ENCODE data around the gene CISD3. TPM values are rescaled to one million over a fixed set of nuclear protein-coding genes. Genes with fewer than 3 reads are reported as not detected.
A peak's percentile ranks its signal among the peaks of the same experiment; 100 is the strongest.

The CISD3 gene
- total and polyA plus RNA-seq, 2 of the 8 experiments (the other 6 are each of a cell fraction or from before 2014, with no cell fraction given): 9.4 to 11.1 TPM

- Histone ChIP-seq H2AK5ac (ENCODE audit: low read depth, low read length) (peak overlapping the region; percentile 18; the same call in 1 of the 2 replicates), H3K14ac (ENCODE audit: insufficient read length) (no peak overlapping the region)
- CTCF ChIA-PET (ENCODE audit: partially characterized antibody): interaction anchor here (0.6 to 1.7 kb wide), 7 partner anchors 17 to 117 kb away, joined by 3 to 8 read pairs (median 3); no protein-coding TSS in a partner anchor
- TF ChIP-seq NANOG (IDR thresholded peaks at IDR 0.05; ENCODE audit: insufficient read depth, low read depth, low read length, poor library complexity, severe bottlenecking) (no peak), TEAD4 (IDR thresholded peaks at IDR 0.05; ENCODE audit: low read depth, low read length) (peak; percentile 83), TAF1 (IDR thresholded peaks at IDR 0.05; ENCODE audit: low read depth, low read length) (peak; percentile 19; the same call in 1 of the 2 replicates), SIN3A (conservative IDR thresholded peaks at IDR 0.05 in 1 of 2, IDR thresholded peaks at IDR 0.05 in 1 of 2; ENCODE audit: low read depth in 1 of 2, low read length in 2 of 2) (peak in 1 of 2 experiments; percentile 14; a peak in 2 of 4 replicates), ATF3 (IDR thresholded peaks at IDR 0.05; ENCODE audit: insufficient read depth, low read depth, low read length) (no peak), TBP (IDR thresholded peaks at IDR 0.05; ENCODE audit: low read depth, low read length) (peak; percentile 99), POLR2AphosphoS5 (IDR thresholded peaks at IDR 0.05; ENCODE audit: low read depth, low read length) (no peak; the same call in 1 of the 2 replicates), CEBPB (IDR thresholded peaks at IDR 0.05; ENCODE audit: low read depth, low read length) (peak; percentile 97), BRCA1 (IDR thresholded peaks at IDR 0.05; ENCODE audit: low read depth, low read length) (no peak), EZH2 (IDR thresholded peaks at IDR 0.05; ENCODE audit: low read depth, low read length, severe bottlenecking) (no peak)
Measured at GRCh38 chr17:38751808-38752307, 21.7 kb downstream of the CISD3 start.

More at GRCh38 chr17:38751808-38752307, 21.7 kb downstream of the CISD3 start:
- Histone ChIP-seq H3K4me3 (ENCODE audit: extremely low read depth in 1 of 4, insufficient read depth in 2 of 4, low read depth in 3 of 4, low read length in 4 of 4) (peak overlapping the region; percentile 86 to 99 (median 90)), H2BK20ac (ENCODE audit: low read length) (no peak overlapping the region), H3K79me1 (ENCODE audit: low read depth, low read length) (peaks cover 2% of the 10 kb centered on the region; the same call in 1 of the 2 replicates), H3K79me2 (ENCODE audit: control insufficient read depth in 1 of 2, insufficient read depth in 2 of 2, low read length in 2 of 2) (peaks cover 3 to 21% of the 10 kb centered on the region in 2 experiments; a peak in 3 of 4 replicates), H3K9ac (replicated peaks in 1 of 4; ENCODE audit: extremely low read depth in 1 of 4, low read depth in 3 of 4, low read length in 3 of 4) (peak overlapping the region; percentile 64 to 86 (median 76)), H3K56ac (replicated peaks; ENCODE audit: insufficient read length, low read depth, low read length) (peak overlapping the region; percentile 73), H3K23ac (ENCODE audit: insufficient read length) (no peak overlapping the region), H2BK12ac (ENCODE audit: low read depth, low read length) (peak overlapping the region; percentile 70; the same call in 1 of the 2 replicates), H2AFZ (ENCODE audit: low read length) (peak overlapping the region; percentile 68; the same call in 1 of the 2 replicates), H2BK5ac (ENCODE audit: low read depth, low read length) (peak overlapping the region; percentile 82), H4K20me1 (replicated peaks in 1 of 2; ENCODE audit: control insufficient read depth in 1 of 2, insufficient read depth in 2 of 2, low read length in 2 of 2) (peaks cover 0 to 6% of the 10 kb centered on the region in 2 experiments), H3K9me3 (ENCODE audit: insufficient read depth in 2 of 2, low read depth in 1 of 2, low read length in 1 of 2) (no peaks in the 10 kb centered on the region), H4K5ac (ENCODE audit: insufficient read length, low read depth, low read length) (peak overlapping the region; percentile 51), H3K4ac (replicated peaks; ENCODE audit: insufficient read length, low read depth, low read length) (peak overlapping the region; percentile 10), H4K8ac (ENCODE audit: extremely low read depth, insufficient read depth, low read length) (peak overlapping the region; percentile 53), H3K4me2 (ENCODE audit: insufficient read depth in 1 of 2, low read depth in 2 of 2, low read length in 2 of 2) (peak overlapping the region; percentile 70 to 89), H2BK15ac (ENCODE audit: low read length) (peak overlapping the region; percentile 40; the same call in 1 of the 2 replicates), H2BK120ac (replicated peaks; ENCODE audit: low read depth, low read length) (peak overlapping the region; percentile 7), H3K36me3 (ENCODE audit: control insufficient read depth in 2 of 4, insufficient read depth in 4 of 4, low read length in 3 of 4) (peaks cover 5 to 13% (median 10%) of the 10 kb centered on the region in 4 experiments; a peak in 7 of 8 replicates), H3K23me2 (ENCODE audit: low read depth, low read length) (peaks cover 38% of the 10 kb centered on the region), H3K27ac (ENCODE audit: low read depth, low read length) (peak overlapping the region; percentile 63; the same call in 1 of the 2 replicates), H3K18ac (ENCODE audit: extremely low read depth, low read length) (peak overlapping the region; percentile 81), H3K27me3 (replicated peaks in 1 of 4; ENCODE audit: control insufficient read depth in 3 of 4, extremely low read depth in 1 of 4, insufficient read depth in 3 of 4, low read length in 3 of 4) (peaks cover 0 to 11% (median 5%) of the 10 kb centered on the region in 4 experiments; a peak in 5 of 7 replicates), H3K4me1 (replicated peaks in 1 of 4; ENCODE audit: control insufficient read depth in 3 of 4, insufficient read depth in 4 of 4, low read length in 3 of 4) (peaks cover 0 to 6% (median 3%) of the 10 kb centered on the region in 4 experiments; a peak in 5 of 7 replicates), H4K91ac (replicated peaks; ENCODE audit: insufficient read length, low read length) (peak overlapping the region; percentile 29)
- 2% methylated on average over 44 of the region's 44 CpGs; no CpG with 5 or more reads in 1 of the 2 experiments for WGBS, 2 experiments (ENCODE audit: extremely low coverage in 1 of 2, insufficient coverage in 1 of 2, insufficient read length in 1 of 2, insufficient replicate concordance in 2 of 2, low coverage in 1 of 2, low lambda C conversion rate in 2 of 2, missing lambda C conversion rate in 1 of 2)
- DNase-seq (ENCODE audit: low read depth in 1 of 2, low spot score in 2 of 2): peak in 1 of 2 experiments; percentile 95
- FAIRE-seq: no peak
- POLR2A ChIA-PET (ENCODE audit: partially characterized antibody): interaction anchor here (0.6 to 3.6 kb wide), 15 partner anchors 10 to 699 kb away, joined by 3 to 22 read pairs (median 4); partner anchors contain the start of genes LASP1, MED1, MLLT6 and RPL19

Measured in H1 (cell line).